Adrenal gland (tissue), 5 donors: Measurements from ENCODE around the gene KCNJ8.

ENCODE experiments used
- POLR2A ChIP-seq, 2 donors: fragments of 450-650 bp; IDR thresholded peaks; one replicate each; pipeline ENCODE4 v1.6.1; 2017; ENCODE audit warnings: antibody characterized with exemption in 2 of 2, mild to moderate bottlenecking in 2 of 2, moderate library complexity in 1 of 2
- TF ChIP-seq, protein P1 (sequence below), 6 experiments: fragments of 450-650 bp in 4 of 6; fragments of 200-600 bp in 2 of 6; sonication (generic) in 1 of 6; IDR thresholded peaks; 1 replicate in 5 of 6; 2 replicates in 1 of 6; pipeline versions ENCODE4 v1.5.1 to v1.8.0; 2016 to 2021; ENCODE audit warnings: antibody characterized with exemption in 6 of 6, mild to moderate bottlenecking in 2 of 6, moderate library complexity in 1 of 6
- donor health status: DM: no; HTN: no; CAD: no.

DNA sequence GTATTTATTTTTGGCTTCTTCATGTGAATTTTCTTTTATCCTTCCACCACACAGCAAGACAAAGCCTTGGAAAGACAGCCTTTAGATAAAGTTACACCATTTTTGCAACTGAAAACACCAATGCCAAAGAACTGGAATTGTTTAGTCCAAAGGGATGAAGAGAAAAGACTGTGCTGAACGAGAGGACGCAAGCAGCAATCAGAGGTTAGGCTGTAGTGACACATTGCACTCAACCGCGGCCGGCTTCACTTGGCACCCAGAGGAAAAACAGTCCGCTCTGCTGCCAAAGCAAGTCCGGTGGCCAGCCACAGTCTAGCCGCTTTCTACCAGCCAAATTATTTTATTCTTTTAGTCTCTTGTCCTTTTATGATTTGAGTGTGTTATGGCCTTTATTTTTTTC, 49.1 kb upstream of the KCNJ8 start:
- TF ChIP-seq, protein P1, sequence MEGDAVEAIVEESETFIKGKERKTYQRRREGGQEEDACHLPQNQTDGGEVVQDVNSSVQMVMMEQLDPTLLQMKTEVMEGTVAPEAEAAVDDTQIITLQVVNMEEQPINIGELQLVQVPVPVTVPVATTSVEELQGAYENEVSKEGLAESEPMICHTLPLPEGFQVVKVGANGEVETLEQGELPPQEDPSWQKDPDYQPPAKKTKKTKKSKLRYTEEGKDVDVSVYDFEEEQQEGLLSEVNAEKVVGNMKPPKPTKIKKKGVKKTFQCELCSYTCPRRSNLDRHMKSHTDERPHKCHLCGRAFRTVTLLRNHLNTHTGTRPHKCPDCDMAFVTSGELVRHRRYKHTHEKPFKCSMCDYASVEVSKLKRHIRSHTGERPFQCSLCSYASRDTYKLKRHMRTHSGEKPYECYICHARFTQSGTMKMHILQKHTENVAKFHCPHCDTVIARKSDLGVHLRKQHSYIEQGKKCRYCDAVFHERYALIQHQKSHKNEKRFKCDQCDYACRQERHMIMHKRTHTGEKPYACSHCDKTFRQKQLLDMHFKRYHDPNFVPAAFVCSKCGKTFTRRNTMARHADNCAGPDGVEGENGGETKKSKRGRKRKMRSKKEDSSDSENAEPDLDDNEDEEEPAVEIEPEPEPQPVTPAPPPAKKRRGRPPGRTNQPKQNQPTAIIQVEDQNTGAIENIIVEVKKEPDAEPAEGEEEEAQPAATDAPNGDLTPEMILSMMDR (IDR thresholded peaks at IDR 0.05) = no peak
- TF ChIP-seq POLR2A (IDR thresholded peaks at IDR 0.05) = no peak
